B cell (primary cell): ENCODE data around the gene RAB12. TPM values are rescaled to one million over a fixed set of nuclear protein-coding genes. Genes with fewer than 3 reads are reported as not detected.
"Not testable (repeated sequence)": the region's sequence is repeated elsewhere in the genome, so short reads cannot be mapped to it uniquely, and the experiment has no call there.

Experiments used
- ATAC-seq: fragments of 200-7000 bp; cut with Tn5 transposase; one replicate; pipeline ENCODE4 v1.10.0; 2021; ENCODE audit warnings: low read depth, mild to moderate bottlenecking, moderate number of reproducible peaks, moderate library complexity
- CTCF ChIA-PET: fragments of 350-600 bp; sonication (Branson Sonifier 250); formaldehyde crosslinking; loops from one replicate; lab custom pipeline; 2021; ENCODE audit warnings: antibody characterized with exemption, inconsistent platforms; lab: Charles Lee
- POLR2A ChIA-PET: fragments of 350-600 bp; sonication (Branson Sonifier 250); formaldehyde crosslinking; loops from one replicate; lab custom pipeline; 2021; ENCODE audit warnings: antibody characterized with exemption; lab: Charles Lee
- DNase-seq: peaks from one replicate; pipeline ENCODE4 v3.0.0; 2013
- H2AFZ ChIP-seq: 2 replicates; pipeline ENCODE4 v1.6.1; 2012; ENCODE audit warnings: mild to moderate bottlenecking, low read depth, low read length; ENCODE audit not compliant: insufficient read depth, poor library complexity, severe bottlenecking
- H3K27ac ChIP-seq, 2 donors: 1 replicate in 1 of 2; 2 replicates in 1 of 2; pipeline ENCODE4 v1.5.1; 2012 to 2013; ENCODE audit warnings: low read length in 2 of 2, mild to moderate bottlenecking in 2 of 2, moderate library complexity in 1 of 2
- H3K27me3 ChIP-seq, 4 experiments: fragments of 200-600 bp in 1 of 4; sonication (generic) in 1 of 4; replicated peaks in 1 of 4; 1 replicate in 2 of 4; 2 replicates in 2 of 4; pipeline versions ENCODE4 v1.6.1 to v1.7.0; 2013 to 2016; ENCODE audit warnings: low read length in 3 of 4, mild to moderate bottlenecking in 2 of 4, mixed read lengths in 1 of 4, moderate library complexity in 1 of 4; ENCODE audit not compliant: insufficient read depth in 4 of 4, control insufficient read depth in 3 of 4; ENCODE audit errors: control extremely low read depth in 1 of 4
- H3K36me3 ChIP-seq, 2 experiments: replicated peaks in 1 of 2; 1 replicate in 1 of 2; 2 replicates in 1 of 2; pipeline versions ENCODE4 v1.6.1 to v1.7.1; 2013; ENCODE audit warnings: low read length in 1 of 2; ENCODE audit not compliant: insufficient read depth in 2 of 2, control insufficient read depth in 1 of 2; ENCODE audit errors: control extremely low read depth in 1 of 2, extremely low read depth in 1 of 2
- H3K4me1 ChIP-seq, 2 donors: fragments of 200-600 bp in 1 of 2; sonication (generic) in 1 of 2; 1 replicate in 1 of 2; 2 replicates in 1 of 2; pipeline versions ENCODE4 v1.5.1 to v1.6.1; 2013 to 2017; ENCODE audit warnings: low read length in 2 of 2; ENCODE audit not compliant: control insufficient read depth in 2 of 2, insufficient read depth in 2 of 2
- H3K4me2 ChIP-seq: replicated peaks from 2 replicates; pipeline ENCODE3; 2012; ENCODE audit warnings: mild to moderate bottlenecking, low read depth, low read length; ENCODE audit not compliant: poor library complexity, severe bottlenecking
- H3K4me3 ChIP-seq, 5 experiments: fragments of 200-600 bp in 1 of 5; sonication (generic) in 1 of 5; 1 replicate in 3 of 5; 2 replicates in 2 of 5; pipeline versions ENCODE4 v1.5.1 to v1.7.0; 2011 to 2016; ENCODE audit warnings: low read length in 4 of 5, mild to moderate bottlenecking in 4 of 5, low read depth in 2 of 5, control low read depth in 1 of 5, moderate library complexity in 1 of 5; ENCODE audit not compliant: insufficient read depth in 1 of 5; ENCODE audit errors: control extremely low read depth in 1 of 5, extremely low read depth in 1 of 5
- H3K79me2 ChIP-seq: fragments of 200-600 bp; sonication (generic); one replicate; pipeline ENCODE4 v1.6.0; 2016; ENCODE audit warnings: low read length; ENCODE audit not compliant: control insufficient read depth, insufficient read depth
- H3K9ac ChIP-seq: fragments of 200-600 bp; sonication (generic); 2 replicates; pipeline ENCODE4 v1.6.1; 2017; ENCODE audit warnings: mild to moderate bottlenecking, low read length, moderate library complexity
- H3K9me3 ChIP-seq, 3 donors: one replicate each; pipeline versions ENCODE4 v1.6.1 to v1.7.1; 2013; ENCODE audit warnings: low read length in 2 of 3; ENCODE audit not compliant: control insufficient read depth in 2 of 3, insufficient read depth in 1 of 3; ENCODE audit errors: control extremely low read depth in 1 of 3
- H4K20me1 ChIP-seq: 2 replicates; pipeline ENCODE4 v1.6.0; 2012; ENCODE audit warnings: mild to moderate bottlenecking, low read length; ENCODE audit not compliant: insufficient read depth, control insufficient read depth, poor library complexity, severe bottlenecking
- H3K27ac Mint-ChIP-seq: one replicate; pipeline ENCODE4 v1.8.0; 2021; ENCODE audit warnings: mixed read lengths
- H3K27me3 Mint-ChIP-seq: one replicate; pipeline ENCODE4 v1.8.0; 2021; ENCODE audit warnings: mixed read lengths
- H3K4me1 Mint-ChIP-seq: one replicate; pipeline ENCODE4 v1.8.0; 2021; ENCODE audit warnings: mixed read lengths
- H3K4me3 Mint-ChIP-seq: one replicate; pipeline ENCODE4 v1.8.0; 2021; ENCODE audit warnings: mixed read lengths
- H3K9me3 Mint-ChIP-seq: one replicate; pipeline ENCODE4 v1.8.0; 2022; ENCODE audit warnings: mixed read lengths; ENCODE audit not compliant: insufficient read depth
- EZH2 ChIP-seq: IDR thresholded peaks from 2 replicates; pipeline ENCODE4 v1.6.1; 2012; ENCODE audit warnings: borderline replicate concordance, low read depth, mild to moderate bottlenecking, moderate library complexity, low read length; ENCODE audit not compliant: insufficient read depth, poor library complexity, severe bottlenecking
- WGBS: methylation state at CpG from one replicate; pipeline ENCODE4 v1.1.5; 2013; ENCODE audit warnings: missing lambda C conversion rate; ENCODE audit not compliant: insufficient coverage; 5-methylcytosine and 5-hydroxymethylcytosine counted together
- intact Hi-C: fragments of 100-400 bp; cut with micrococcal nuclease; formaldehyde crosslinking; loops from one replicate; pipeline ENCODE4 v1.10.0; 2022
- polyA plus RNA-seq: library from polyadenylated mRNA; depleted of rRNA; stranded (reverse); fragments of >200 nt; gene quantifications from 2 replicates; pipeline ENCODE4 v1.2.3, GENCODE V29; 2012
- total RNA-seq, 2 donors: library from RNA; stranded (reverse); fragments of 120-200 nt in 1 of 2; gene quantifications; 1 replicate in 1 of 2; 2 replicates in 1 of 2; pipeline versions ENCODE4 v1.2.3 to v1.2.4, GENCODE V29; 2013 to 2022
- TF ChIP-seq, protein P1 (sequence below): fragments of 200-600 bp; IDR thresholded peaks from one replicate; pipeline ENCODE4 v1.8.0; 2022; ENCODE audit warnings: antibody characterized with exemption, mild to moderate bottlenecking

RAB12 gene
- total and polyA plus RNA-seq, 2 donors (not counting 1 experiment from before 2014, with no cell fraction given), result 12.8 to 38.7 TPM

- ATAC-seq, result no peak
- Histone ChIP-seq H3K4me2 (no peak overlapping the region), H3K9ac (no peak overlapping the region), H2AFZ (no peak overlapping the region), H3K79me2 (no peaks in the 10 kb centered on the region), H3K4me3 (no peak overlapping the region), H4K20me1 (no peaks in the 10 kb centered on the region), H3K27me3 (no peaks in the 10 kb centered on the region), H3K9me3 (peaks cover 0 to 5% (median 0%) of the 10 kb centered on the region in 3 donors), H3K36me3 (no peaks in the 10 kb centered on the region), H3K27ac (no peak overlapping the region), H3K4me1 (no peaks in the 10 kb centered on the region)
- Mint-ChIP-seq H3K9me3 (no peaks in the 10 kb centered on the region), H3K4me1 (no peaks in the 10 kb centered on the region), H3K27me3 (peaks cover 9% of the 10 kb centered on the region), H3K27ac (no peak overlapping the region), H3K4me3 (no peak overlapping the region)
- CTCF ChIA-PET, result interaction anchor here (0.8 kb wide), 1 partner anchor 29 kb away, joined by 4 read pairs; no protein-coding TSS in a partner anchor
- TF ChIP-seq EZH2, result no peak
- TF ChIP-seq, protein P1, sequence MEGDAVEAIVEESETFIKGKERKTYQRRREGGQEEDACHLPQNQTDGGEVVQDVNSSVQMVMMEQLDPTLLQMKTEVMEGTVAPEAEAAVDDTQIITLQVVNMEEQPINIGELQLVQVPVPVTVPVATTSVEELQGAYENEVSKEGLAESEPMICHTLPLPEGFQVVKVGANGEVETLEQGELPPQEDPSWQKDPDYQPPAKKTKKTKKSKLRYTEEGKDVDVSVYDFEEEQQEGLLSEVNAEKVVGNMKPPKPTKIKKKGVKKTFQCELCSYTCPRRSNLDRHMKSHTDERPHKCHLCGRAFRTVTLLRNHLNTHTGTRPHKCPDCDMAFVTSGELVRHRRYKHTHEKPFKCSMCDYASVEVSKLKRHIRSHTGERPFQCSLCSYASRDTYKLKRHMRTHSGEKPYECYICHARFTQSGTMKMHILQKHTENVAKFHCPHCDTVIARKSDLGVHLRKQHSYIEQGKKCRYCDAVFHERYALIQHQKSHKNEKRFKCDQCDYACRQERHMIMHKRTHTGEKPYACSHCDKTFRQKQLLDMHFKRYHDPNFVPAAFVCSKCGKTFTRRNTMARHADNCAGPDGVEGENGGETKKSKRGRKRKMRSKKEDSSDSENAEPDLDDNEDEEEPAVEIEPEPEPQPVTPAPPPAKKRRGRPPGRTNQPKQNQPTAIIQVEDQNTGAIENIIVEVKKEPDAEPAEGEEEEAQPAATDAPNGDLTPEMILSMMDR, result no peak
- 84% methylated on average over 5 of the region's 5 CpGs for WGBS
- POLR2A ChIA-PET, result no interaction called here
- no peak for DNase-seq
- intact Hi-C loops, result no loop called here
These were observed 37.8 kb upstream of the RAB12 start for GRCh38 chr18:8571399-8571798.

DNA sequence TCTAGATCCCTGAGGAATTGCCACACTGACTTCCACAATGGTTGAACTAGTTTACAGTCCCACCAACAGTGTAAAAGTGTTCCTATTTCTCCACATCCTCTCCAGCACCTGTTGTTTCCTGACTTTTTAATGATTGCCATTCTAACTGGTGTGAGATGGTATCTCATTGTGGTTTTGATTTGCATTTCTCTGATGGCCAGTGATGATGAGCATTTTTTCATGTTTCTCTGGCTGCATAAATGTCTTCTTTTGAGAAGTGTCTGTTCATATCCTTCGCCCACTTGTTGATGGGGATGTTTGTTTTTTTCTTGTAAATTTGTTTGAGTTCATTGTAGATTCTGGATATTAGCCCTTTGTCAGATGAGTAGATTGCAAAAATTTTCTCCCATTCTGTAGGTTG, 35.5 kb upstream of the RAB12 start:
- WGBS, result no CpG with 5 or more reads among the region's 1 CpG
- POLR2A ChIA-PET, H3K4me3 ChIP-seq, H3K4me2 ChIP-seq, H3K27ac Mint-ChIP-seq, H3K9me3 Mint-ChIP-seq, ATAC-seq, intact Hi-C loops, CTCF ChIA-PET, H3K9ac ChIP-seq, H4K20me1 ChIP-seq, H3K4me1 ChIP-seq, H3K4me3 Mint-ChIP-seq, DNase-seq, H3K27me3 ChIP-seq, H3K9me3 ChIP-seq, H3K36me3 ChIP-seq, H3K27ac ChIP-seq, H3K79me2 ChIP-seq, H2AFZ ChIP-seq, H3K4me1 Mint-ChIP-seq: not testable (repeated sequence)
- peaks cover 14% of the 10 kb centered on the region for H3K27me3 Mint-ChIP-seq
